ENCODE measurements around the gene STARD6. TPM values are rescaled to one million over a fixed set of nuclear protein-coding genes. Genes with fewer than 3 reads are reported as not detected.

The STARD6 gene
- total RNA-seq, 1 experiment from 2014 or later: not detected

- Histone ChIP-seq H4K20me1 (ENCODE audit: control insufficient read depth, insufficient read depth, insufficient read length) (no peaks in the 10 kb centered on the region), H3K23ac (ENCODE audit: insufficient read length, low read depth, low read length) (no peak overlapping the region), H2AFZ (ENCODE audit: low read length) (no peak overlapping the region), H2AK5ac (ENCODE audit: insufficient read length, low read length) (no peak overlapping the region), H2BK20ac (ENCODE audit: low read depth, low read length, poor library complexity, severe bottlenecking) (no peak overlapping the region), H2BK15ac (ENCODE audit: low read depth, low read length) (0 out of 2 replicates have a peak overlapping the region, but pooled peaks have one; percentile 76), H3K23me2 (ENCODE audit: insufficient read length, low read depth, low read length, poor library complexity, severe bottlenecking) (no peaks in the 10 kb centered on the region), H3K18ac (ENCODE audit: insufficient read length, low read depth, low read length) (no peak overlapping the region), H3K27ac (ENCODE audit: insufficient read length, low read depth, low read length) (no peak overlapping the region), H3T11ph (ENCODE audit: low read length) (no peak overlapping the region), H2BK12ac (ENCODE audit: insufficient read length, low read depth, low read length) (no peak overlapping the region), H3K9me3 (ENCODE audit: control insufficient read depth, low read depth, low read length) (no peaks in the 10 kb centered on the region), H3K56ac (ENCODE audit: insufficient read length, low read depth, low read length) (no peak overlapping the region), H3K27me3 (ENCODE audit: insufficient read depth, low read length) (no peaks in the 10 kb centered on the region), H3K14ac (ENCODE audit: insufficient read depth, low read length) (no peak overlapping the region), H3K79me1 (ENCODE audit: insufficient read depth, low read depth, low read length, poor library complexity, severe bottlenecking) (no peaks in the 10 kb centered on the region), H2BK5ac (ENCODE audit: insufficient read length, low read length) (no peak overlapping the region), H3K4me2 (ENCODE audit: insufficient read depth, insufficient read length, low read length) (no peak overlapping the region), H4K91ac (ENCODE audit: insufficient read length, low read depth, low read length) (no peak overlapping the region), H3K79me2 (ENCODE audit: insufficient read depth, low read length) (no peaks in the 10 kb centered on the region), H3K4me1 (ENCODE audit: insufficient read depth, low read length) (no peaks in the 10 kb centered on the region), H2BK120ac (ENCODE audit: low read depth, low read length, poor library complexity, severe bottlenecking) (no peak overlapping the region), H4K5ac (ENCODE audit: insufficient read length, low read depth, low read length) (no peak overlapping the region), H3K4ac (ENCODE audit: low read depth, low read length) (no peak overlapping the region), H4K8ac (replicated peaks; ENCODE audit: insufficient read length, low read depth, low read length) (no peak overlapping the region), H3K9ac (ENCODE audit: extremely low read depth, insufficient read length, low read length) (no peak overlapping the region)
- Mint-ChIP-seq H3K4me3 (no peak overlapping the region), H3K4me1 (no peaks in the 10 kb centered on the region), H3K27ac (no peak overlapping the region; a peak in 1 of 7 replicates), H3K27me3 (ENCODE audit: low read depth) (no peaks in the 10 kb centered on the region), H3K36me3 (ENCODE audit: insufficient read depth in 1 of 3, low read depth in 3 of 3) (peaks cover 0 to 2% (median 0%) of the 10 kb centered on the region in 3 experiments; a peak in 2 of 7 replicates), H3K9me3 (peaks cover 1 to 3% of the 10 kb centered on the region in 2 experiments; a peak in 3 of 5 replicates)
- TF ChIP-seq CTCF (conservative IDR thresholded peaks at IDR 0.05): no peak
- no peak for DNase-seq
- no CpG with 5 or more reads among the region's 2 CpGs for WGBS (ENCODE audit: extremely low coverage, insufficient read length, low lambda C conversion rate)
These were observed 22.0 kb downstream of the STARD6 start for GRCh38 chr18:54335638-54336173.

Measured in H9 (cell line).